CD4-positive, alpha-beta T cell treated with Interleukin-12 subunit alpha and Interleukin-12 subunit beta, for 1 hour (primary cell): ENCODE measurements around the gene HAND2.

ENCODE experiments used
- DNase-seq: peaks from one replicate; pipeline ENCODE4 v3.0.0-alpha.2; 2020

HAND2 gene

DNA sequence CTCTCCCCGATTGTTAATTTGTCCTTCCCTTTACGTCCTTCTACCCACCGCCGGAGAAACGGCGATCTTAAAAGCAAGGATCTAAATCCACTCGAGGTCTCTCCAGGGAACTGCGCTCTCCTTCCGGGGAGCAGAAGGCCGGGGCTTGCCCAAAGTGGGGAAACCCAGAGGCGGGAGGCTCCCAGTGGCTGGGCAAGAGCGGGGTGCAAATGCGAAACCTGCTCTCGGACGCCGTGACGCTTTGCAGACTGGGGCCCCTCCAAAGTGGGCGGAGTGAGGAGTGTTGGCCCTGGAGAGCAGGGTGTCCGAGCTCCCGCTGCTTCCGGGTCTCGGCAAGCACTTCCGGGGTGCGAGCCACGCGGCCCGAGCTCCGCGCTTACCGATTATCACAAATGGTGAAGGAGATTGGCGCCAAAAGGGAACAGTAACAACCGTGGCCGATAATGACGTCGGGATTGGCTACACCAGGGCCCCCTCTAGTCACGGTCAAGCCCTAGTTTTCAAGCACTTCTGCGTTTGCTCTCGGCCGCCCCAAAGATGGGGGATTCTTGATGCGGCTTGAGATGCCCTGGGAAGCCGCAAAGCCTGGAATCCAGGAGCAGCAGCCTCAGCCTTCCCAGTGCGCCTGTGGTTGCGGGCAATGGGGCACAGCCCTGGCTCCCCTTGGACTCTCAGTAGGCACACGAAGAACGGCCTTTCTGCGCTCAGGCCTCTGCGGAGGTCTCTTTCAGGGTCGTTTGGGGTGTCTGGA is 29.0 kb downstream of the HAND2 start:
- DNase-seq, result no peak

DNA sequence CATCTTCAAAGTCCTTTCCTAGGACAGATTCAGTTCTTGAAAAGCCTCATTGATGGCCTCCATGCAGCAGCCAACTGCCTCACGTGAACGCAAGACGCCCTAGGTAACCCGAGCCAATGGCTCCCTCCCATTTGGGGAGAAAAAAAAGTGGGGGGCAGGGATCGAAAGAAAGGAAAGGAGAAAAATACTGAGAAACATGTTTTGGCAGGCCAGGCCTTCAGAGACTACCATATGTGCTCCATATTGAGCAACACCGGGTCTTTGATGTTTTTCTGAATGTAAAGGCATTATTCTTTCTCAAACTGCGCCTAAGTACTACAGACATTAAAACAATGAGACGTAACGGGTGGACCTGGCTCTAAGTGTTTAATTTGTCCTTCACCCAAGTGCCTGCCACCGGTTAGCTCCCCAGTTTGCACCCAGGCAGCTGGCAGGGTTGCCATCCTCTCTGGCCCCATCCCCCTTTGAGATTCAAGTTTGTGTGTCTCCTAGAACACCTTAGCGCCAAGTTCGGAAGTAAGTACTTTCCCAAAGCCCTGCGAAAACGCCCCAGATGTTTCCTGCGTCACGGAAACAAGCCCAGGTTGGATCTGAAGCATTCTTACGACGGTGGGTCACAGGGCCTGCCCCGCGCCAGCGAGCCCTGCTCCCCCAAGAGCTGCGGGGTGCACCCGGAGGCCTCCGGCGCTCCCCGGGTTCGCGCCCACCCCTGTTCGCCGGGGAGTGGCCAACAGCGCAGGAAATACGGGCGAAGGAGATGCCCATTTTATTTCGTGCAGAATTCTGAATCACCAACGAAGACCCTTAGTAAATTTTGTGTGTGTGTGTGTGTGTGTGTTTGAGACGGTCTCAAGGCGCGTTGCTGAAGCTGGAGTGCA is 30.1 kb downstream of the HAND2 start:
- DNase-seq, result no peak

DNA sequence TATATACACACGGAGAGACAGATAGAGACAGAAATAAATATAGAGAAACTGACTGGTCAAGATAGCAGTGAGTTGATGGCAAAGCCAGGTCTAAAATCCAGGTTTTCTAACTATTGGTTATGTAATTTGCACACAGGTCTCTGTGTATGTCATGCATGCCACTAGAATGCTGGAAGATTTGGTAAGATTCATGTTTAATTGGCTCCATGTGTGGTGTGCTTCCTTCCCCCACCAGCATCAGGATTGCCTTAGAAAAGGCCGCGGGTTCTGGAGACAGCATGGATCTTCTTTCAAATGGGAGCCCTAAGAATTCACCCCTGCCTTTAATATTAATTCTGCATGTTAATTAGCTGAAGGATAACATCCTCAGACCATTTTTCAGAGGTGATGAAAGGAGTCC is 31.3 kb downstream of the HAND2 start:
- DNase-seq, result no peak

DNA sequence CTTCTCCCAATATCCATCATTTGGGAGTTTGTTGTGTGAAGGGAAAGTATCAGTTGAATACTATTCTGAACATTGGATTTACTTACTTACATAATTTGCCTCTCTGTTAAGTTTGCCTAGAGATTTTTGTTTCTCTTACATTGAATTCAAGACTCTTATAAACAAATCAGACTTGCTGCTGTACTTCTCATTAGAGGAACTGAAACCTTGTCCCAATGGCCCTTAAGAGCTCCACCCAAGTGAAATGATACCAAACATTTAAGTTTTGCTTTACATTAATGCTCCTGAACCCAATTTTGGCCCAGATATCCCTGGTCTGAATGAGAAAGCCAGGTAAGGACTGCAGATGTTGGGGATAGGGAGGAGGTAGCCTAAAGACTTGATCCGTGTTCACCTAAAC is 32.0 kb downstream of the HAND2 start:
- no peak for DNase-seq

DNA sequence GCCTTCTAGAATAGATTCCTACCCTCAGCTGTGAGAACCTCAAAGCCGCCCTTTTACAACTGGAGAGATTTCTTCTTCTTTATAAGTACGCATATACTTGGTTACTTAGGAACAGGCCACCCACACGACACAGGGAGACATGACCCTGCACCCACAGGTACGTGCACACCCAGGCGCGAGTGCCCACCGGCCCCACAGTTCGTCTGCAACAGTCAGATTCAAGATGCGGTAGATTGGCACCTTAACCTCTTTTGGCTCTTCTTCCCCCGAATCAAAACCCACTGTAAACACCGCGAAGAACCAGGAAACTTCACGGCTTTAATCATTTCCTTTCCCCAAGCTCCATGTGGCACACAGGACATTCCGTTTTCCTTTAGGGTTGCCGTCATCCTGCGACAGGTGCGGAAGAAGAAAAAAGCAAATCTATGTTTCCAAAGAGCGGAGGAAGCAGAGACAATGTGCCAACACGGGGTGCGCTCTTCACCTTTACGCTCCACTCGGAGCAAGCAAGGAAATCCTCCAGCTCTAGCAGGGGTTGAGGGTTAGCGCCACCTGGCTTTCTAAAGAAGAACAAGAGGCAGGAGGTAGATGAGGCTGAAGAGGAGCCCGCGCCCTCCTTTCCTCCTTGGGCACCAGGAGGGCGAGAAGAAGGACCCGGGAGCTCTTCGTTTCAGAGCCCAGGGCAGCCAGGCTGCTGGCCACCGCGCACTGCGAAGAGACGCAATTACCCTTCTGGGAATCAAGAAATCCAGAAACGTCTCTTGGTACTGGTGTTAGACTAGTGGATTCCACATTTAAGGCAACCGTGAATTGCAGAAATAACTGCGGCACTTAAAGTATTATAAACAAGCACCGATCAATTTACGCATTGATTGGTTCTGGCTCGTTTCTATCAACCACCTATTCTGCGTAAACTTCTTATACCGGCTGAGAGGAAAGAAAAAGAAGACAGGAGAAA is 35.7 kb downstream of the HAND2 start:
- peak; percentile 72 for DNase-seq

DNA sequence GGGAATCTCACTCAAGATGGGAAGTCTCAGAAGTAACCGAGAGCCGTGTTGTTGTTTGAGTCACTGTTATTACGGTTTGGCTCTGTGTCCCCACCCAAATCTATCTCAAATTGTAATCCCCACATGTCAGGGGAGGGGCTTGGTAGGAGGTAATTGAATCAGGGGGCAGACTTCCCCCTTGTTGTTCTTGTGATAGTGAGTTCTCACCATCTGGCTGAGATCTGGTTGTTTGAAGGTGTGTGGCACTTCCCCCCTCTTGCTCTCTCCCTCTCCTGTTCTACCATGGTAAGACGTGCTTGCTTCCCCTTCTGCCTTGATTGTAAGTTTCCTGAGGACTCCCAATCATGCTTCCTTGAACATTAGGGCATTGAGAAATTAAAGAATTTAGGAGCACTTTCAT is 37.0 kb downstream of the HAND2 start:
- DNase-seq, result no peak

DNA sequence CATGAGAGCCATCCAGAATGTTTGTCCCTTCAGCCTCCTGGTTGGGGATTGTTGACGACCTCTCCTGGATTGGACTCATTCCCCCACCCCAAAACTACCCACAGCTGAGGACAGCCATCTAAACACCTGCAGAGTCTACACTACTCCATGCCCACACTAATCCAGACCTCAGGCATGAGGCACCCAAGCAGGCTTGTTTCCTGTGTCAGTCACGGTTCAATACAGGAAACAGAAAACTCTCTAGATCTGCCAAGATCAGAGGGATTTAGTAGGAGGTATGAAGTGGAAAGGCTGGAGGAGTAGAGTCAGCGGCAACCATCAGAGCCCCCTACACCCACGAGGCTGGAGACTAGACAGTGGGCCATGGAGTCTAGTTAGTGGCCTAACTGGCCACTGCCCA is 37.7 kb downstream of the HAND2 start:
- DNase-seq, result no peak

DNA sequence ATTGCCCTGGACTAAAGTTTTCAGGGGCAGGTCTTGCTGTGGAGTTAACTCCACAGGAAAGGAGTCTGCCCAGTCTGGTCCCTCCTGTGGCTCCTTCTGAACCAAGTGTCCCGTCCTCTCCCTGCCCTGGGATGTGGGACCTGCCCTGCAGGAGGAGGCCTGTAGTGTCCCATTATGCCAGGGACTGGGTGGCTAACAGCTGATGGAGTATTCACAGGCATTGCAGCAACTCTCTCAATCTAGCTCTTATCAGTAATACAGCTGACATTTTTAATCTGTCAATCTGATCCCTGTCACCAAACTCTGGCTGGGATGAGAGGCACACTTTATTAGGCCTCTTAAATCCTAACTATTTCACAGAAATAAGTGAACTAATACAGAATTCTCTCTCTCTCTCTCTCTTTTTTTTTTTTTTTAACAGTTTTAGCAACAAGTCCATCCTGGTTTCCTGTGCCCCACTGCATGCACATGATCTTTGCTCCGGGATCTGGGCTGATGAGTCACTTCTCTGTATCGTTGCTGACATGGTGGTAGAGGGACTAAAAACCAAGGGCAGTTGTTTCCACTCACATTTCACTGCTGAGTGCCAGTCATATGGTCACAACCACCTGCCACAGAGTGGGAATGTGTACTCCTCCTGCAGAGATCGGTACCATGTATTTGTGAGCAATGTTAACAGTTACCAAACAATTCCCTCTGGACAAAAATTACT is 39.1 kb downstream of the HAND2 start:
- DNase-seq, result no peak

DNA sequence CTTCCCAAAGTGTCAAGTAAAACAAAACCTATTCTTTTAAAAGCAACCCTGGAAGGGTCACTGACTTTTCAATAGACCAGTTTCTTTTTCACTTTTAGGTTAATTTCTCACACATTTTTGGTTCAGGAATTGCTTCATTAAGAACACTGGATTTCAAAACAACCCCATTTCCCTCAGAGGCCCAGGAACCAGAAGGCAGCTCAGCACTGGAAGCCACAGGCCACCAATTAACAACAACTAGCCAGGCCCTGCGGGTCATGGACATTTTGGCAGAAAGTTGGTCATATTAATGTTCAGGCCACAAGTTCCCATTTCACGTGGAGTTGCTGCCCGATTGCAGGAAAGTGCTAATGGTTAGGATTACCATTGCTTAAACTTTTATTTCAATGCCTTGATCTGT is 39.8 kb downstream of the HAND2 start:
- DNase-seq, result no peak

DNA sequence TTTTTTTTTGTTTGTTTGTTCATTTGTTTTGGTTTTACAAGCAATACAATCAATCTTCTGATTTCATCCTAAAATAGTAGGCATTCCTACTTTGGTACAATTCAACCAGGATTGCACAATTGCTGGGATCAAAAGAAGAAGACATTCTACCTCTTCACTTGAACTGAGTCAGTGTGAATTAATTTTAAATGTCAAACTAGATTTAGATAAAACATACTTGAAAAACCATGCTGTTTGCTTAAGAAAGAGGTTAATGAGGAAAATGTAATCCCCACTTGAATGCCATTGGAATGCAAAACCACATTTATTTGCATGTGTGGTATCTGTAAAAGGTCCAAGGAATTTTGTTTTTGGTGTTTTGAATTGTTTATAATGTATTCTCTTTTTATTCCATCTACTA is 40.5 kb downstream of the HAND2 start:
- DNase-seq, result no peak

DNA sequence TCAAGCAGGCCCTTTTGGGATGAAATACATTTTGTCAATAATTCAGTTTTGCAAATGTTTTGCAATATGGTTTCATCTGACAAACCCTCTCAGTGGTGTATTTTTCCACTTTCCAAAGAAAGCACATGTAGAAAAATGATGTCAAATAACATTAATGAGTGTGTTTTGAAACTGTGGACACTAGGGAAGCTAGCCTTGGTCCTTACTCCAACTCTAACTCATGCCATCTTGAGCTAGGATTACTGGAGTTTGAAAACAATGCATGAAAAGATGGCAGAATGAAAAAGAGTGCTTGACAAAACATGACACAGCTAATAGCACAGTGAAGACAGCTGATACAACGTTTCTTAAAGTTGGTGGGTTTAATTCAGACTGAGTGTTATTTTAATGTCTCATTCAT is 41.4 kb downstream of the HAND2 start:
- no peak for DNase-seq

DNA sequence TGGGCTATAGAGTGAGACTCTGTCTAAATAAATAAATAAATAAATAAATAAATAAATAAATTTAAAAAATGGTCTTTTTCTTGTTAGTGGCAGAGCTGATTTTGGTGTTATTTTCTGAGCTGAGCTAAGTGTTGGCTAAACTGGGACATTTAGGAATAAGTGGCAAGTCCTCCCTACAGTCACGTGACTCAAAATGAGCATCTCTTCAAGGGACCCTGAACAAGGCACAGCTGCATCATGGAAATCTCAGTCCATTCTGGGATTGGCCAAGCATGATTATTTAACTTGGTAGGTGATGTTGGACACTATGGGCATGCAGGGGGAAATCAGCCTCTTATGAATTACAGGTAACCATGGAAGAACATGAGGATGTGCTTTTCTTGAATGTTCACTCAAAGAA is 42.0 kb downstream of the HAND2 start:
- no peak for DNase-seq

DNA sequence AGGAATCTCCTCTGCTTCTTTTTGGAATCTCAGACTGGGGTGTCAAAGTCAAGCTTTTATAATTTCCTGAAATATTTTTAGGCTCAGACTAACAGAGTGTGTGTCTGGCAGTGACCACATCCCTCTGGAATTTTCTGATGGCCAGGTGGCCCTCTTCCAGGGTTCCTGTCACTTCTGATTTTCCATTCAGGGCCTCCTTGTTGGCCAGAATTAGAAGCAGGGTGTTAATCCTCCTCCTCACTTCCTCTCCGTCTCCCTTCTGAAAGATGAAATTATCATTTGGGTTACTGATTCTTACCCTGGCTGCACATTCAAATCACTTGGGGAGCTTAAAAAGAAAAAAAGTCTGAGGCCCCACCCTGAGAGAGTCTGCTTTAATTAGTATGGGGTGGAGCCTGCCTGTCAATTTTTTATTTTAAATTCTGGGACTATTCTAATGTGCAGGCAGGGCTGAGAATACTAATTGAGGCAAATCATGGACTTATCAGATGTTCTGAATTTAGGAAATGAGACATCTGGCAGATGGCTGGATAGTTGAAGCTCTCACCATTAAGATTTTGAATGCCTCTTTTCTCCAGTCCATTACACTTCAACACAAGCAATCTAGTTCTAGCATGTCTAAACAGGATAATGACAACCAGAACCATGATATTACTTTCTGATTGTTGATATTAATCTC is 43.2 kb downstream of the HAND2 start:
- DNase-seq, result no peak

DNA sequence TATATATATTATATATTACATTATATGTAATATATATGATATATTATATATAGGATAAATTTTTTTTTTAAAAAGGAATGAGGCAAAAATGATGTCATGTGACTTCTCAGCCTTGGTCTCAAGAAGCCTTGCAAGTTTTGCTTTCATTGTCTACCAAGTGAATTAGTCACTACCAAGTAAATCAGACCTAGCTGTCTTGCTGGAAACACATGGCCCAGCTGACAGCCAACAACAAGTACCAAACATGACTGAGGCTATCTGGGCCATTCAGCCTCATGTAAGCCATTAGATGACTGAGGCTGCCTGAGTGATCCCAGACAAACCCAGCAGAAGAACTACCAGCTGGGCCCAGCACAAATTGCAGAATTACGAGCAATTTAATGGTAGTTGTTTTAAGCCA is 44.9 kb downstream of the HAND2 start:
- DNase-seq, result no peak

DNA sequence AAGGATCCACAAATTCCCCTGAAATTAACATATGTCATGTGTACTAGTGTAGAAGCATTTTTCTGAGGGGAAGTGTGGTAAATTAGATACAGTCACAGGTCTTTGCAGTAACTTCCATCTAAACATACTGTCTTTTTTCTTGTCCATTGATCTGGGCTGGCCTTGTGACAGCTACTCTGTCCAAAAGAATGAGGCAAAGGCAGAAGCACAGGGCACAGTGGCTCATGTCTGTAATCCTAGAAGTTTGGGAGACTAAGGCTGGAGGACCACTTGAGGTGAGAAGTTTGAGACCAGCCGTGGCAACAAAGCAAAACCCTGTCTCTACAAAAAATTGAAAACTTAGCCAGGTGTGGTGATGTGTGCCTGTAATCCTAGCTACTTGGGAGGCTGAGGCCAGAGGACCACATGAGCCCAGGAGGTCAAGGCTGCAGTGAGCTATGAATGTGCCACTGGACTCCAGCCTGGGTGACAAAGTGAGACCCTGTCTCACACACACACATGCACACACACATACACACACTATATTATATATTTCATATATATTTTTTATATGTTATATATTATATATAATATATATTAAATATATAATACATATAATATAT is 47.6 kb downstream of the HAND2 start:
- no peak for DNase-seq

DNA sequence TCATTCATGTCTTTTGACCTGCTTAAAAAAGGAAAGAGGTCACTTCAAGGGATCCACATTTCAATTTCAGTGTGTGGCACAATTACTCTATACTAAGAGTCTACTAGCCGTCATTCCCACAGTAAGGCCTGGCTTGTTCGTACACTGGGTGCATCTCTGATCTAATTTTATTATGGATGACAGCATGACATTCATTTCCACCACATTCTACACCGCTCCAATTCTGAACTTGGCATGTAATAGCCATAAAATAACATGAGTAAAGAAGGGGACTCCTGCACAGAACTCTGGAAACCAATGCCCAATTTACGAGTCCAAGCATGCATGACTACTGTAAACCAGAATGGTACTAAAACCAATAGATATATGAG is 51.1 kb downstream of the HAND2 start:
- no peak for DNase-seq

DNA sequence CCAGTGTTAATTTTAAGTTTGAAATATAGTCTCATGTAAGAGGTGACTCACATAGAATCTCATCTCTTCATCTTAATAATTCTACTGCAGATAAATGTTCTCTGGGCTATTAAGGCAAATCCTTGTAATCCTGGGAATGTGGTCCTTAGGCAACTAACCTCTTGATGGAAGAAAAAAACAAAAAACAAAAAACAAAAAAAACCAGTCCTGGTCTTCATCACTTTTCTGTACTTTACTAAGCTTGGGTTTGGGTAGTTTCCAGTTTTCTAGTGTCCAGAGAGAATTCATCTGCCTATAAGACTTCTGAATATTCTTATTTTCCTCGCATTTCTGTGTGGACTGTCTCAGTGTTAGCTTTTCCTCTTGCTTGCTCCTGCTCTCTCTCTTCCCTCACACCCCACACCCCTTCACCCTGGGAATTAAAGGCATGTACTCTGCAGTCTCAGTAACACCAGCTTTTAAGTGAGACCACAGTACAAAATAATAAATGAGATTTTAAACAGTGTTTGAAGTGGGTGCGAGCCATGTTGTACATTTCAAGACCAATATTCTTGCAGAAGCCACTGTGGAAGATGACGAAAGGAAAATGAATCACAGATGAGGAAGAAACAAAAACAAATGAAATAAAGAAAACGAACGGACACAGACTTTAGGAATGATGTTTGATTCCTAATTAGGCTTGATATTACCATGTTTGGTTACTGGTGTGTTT is 51.7 kb downstream of the HAND2 start:
- no peak for DNase-seq

DNA sequence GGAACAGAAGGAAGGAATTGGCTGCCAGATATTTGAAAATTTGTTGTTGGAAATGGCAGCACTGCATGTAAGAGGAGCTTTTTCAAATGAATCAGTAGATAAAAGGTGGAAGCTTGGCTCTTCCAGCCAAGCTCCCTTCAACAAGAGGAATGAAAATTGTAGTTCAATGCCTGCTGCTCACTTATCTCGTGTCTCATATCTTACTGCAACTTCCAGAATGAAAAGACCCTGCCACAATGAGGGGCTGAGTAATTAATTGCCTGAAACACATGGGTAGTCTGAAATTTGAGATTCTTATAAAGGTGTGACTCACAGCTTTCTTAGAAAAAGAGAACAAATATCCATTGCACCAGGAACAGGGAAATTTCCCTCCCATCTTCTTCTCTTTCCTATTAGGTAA is 53.0 kb downstream of the HAND2 start:
- DNase-seq, result no peak
